GM19035 (cell line): ENCODE measurements around the gene ZNF862.
A peak's percentile ranks its signal among the peaks of the same experiment; 100 is the strongest.
"Not testable (repeated sequence)": the region's sequence is repeated elsewhere in the genome, so short reads cannot be mapped to it uniquely, and the experiment has no call there.

Source experiments
- ATAC-seq: cut with Tn5 transposase; IDR thresholded peaks from one replicate; pipeline ENCODE4 v1.9.1; 2021; ENCODE audit not compliant: unreplicated experiment

ZNF862 gene

GRCh38 chr7:149879766-149880637 is 41.8 kb downstream of the ZNF862 start:
- ATAC-seq = no peak

- no peak for ATAC-seq
Observed at GRCh38 chr7:149880638-149881311, 42.6 kb downstream of the ZNF862 start.

- ATAC-seq = no peak
Observed at GRCh38 chr7:149881328-149882247, 43.4 kb downstream of the ZNF862 start.

GRCh38 chr7:149882248-149883047 is 44.3 kb downstream of the ZNF862 start:
- ATAC-seq = no peak

- ATAC-seq = no peak
Observed at GRCh38 chr7:149883048-149883438, 44.9 kb downstream of the ZNF862 start.

GRCh38 chr7:149883452-149883861 is 45.3 kb downstream of the ZNF862 start:
- ATAC-seq = peak; percentile 80

GRCh38 chr7:149884016-149884415 is 45.8 kb downstream of the ZNF862 start:
- ATAC-seq = no peak

- ATAC-seq = no peak
Observed at GRCh38 chr7:149884541-149884940, 46.4 kb downstream of the ZNF862 start.

- ATAC-seq = no peak
Observed at GRCh38 chr7:149885191-149886017, 47.2 kb downstream of the ZNF862 start.

GRCh38 chr7:149886018-149886415 is 47.8 kb downstream of the ZNF862 start:
- no peak for ATAC-seq

GRCh38 chr7:149887311-149887710 is 49.1 kb downstream of the ZNF862 start:
- no peak for ATAC-seq

- not testable (repeated sequence) for ATAC-seq
Observed at GRCh38 chr7:149890715-149891114, 52.5 kb downstream of the ZNF862 start.

- ATAC-seq = not testable (repeated sequence)
Observed at GRCh38 chr7:149894957-149895356, 56.8 kb downstream of the ZNF862 start.

- ATAC-seq = not testable (repeated sequence)
Observed at GRCh38 chr7:149907776-149908376, 69.7 kb downstream of the ZNF862 start.

- not testable (repeated sequence) for ATAC-seq
Observed at GRCh38 chr7:149910219-149910618, 72.0 kb downstream of the ZNF862 start.

GRCh38 chr7:149912126-149912525 is 74.0 kb downstream of the ZNF862 start:
- not testable (repeated sequence) for ATAC-seq
